H54 (cell line): ENCODE data around the gene RGS17.
A peak's percentile ranks its signal among the peaks of the same experiment; 100 is the strongest.

ENCODE experiments used
- DNase-seq: peaks from one replicate; pipeline ENCODE4 v3.0.0; 2011; ENCODE audit warnings: low spot score, mixed read lengths; ENCODE audit not compliant: insufficient read length
- FAIRE-seq: peaks from 3 replicates; lab custom pipeline; 2011; peaks lifted over from hg19 to GRCh38; lab: Jason Lieb, UNC
- POLR2A ChIP-seq: IDR thresholded peaks from 2 replicates; pipeline ENCODE4 v1.6.1; 2011; ENCODE audit warnings: low read depth, mild to moderate bottlenecking, low read length

The RGS17 gene

GRCh38 chr6:153131037-153131981 is at the start of gene RGS17:
TSS of gene RGS17 (minus strand) at chr6:153131282. CDS start at chr6:153044018, 87,264 bp downstream.
- TF ChIP-seq POLR2A, result peak; percentile 47; the same call in 1 of the 2 replicates
- DNase-seq, result peak; percentile 81
- no peak for FAIRE-seq

- no peak for DNase-seq
- FAIRE-seq, result no peak
- TF ChIP-seq POLR2A, result no peak
These were observed 41.7 kb upstream of the RGS17 start for GRCh38 chr6:153172815-153173214.

- DNase-seq, result peak; percentile 33
- TF ChIP-seq POLR2A, result no peak
- peak; percentile 45 for FAIRE-seq
These were observed 39.4 kb upstream of the RGS17 start for GRCh38 chr6:153170511-153170910.

- no peak for DNase-seq
- no peak for FAIRE-seq
- TF ChIP-seq POLR2A, result no peak
These were observed 36.8 kb upstream of the RGS17 start for GRCh38 chr6:153167907-153168306.

GRCh38 chr6:153167061-153167891 is 36.2 kb upstream of the RGS17 start:
- no peak for TF ChIP-seq POLR2A
- peak; percentile 4 for DNase-seq
- FAIRE-seq, result peak; percentile 75

GRCh38 chr6:153162646-153163045 is 31.6 kb upstream of the RGS17 start:
- FAIRE-seq (no peak), DNase-seq (no peak)
- no peak for TF ChIP-seq POLR2A

- no peak for TF ChIP-seq POLR2A
- DNase-seq (no peak), FAIRE-seq (no peak)
These were observed 31.1 kb upstream of the RGS17 start for GRCh38 chr6:153162172-153162571.

GRCh38 chr6:153160221-153160620 is 29.1 kb upstream of the RGS17 start:
- no peak for DNase-seq
- no peak for TF ChIP-seq POLR2A
- no peak for FAIRE-seq

- DNase-seq, result no peak
- FAIRE-seq, result peak; percentile 61
- TF ChIP-seq POLR2A, result no peak
These were observed 19.8 kb upstream of the RGS17 start for GRCh38 chr6:153150752-153151440.

GRCh38 chr6:153150371-153150751 is 19.3 kb upstream of the RGS17 start:
- FAIRE-seq (no peak), DNase-seq (no peak)
- no peak for TF ChIP-seq POLR2A

- no peak for TF ChIP-seq POLR2A
- FAIRE-seq (no peak), DNase-seq (no peak)
These were observed 18.8 kb upstream of the RGS17 start for GRCh38 chr6:153149891-153150290.

- no peak for FAIRE-seq
- TF ChIP-seq POLR2A, result no peak
- DNase-seq, result no peak
These were observed 15.3 kb upstream of the RGS17 start for GRCh38 chr6:153146413-153146812.

GRCh38 chr6:153145591-153145990 is 14.5 kb upstream of the RGS17 start:
- no peak for TF ChIP-seq POLR2A
- DNase-seq (no peak), FAIRE-seq (no peak)
